A549 (cell line): Measurements from ENCODE around the gene RPL13.

ENCODE experiments used
- CTCF ChIP-seq: fragments of >200 bp; sonication (Bioruptor Twin); formaldehyde crosslinking; IDR thresholded peaks from 3 replicates; pipeline ENCODE4 v1.5.1; 2016
- EHMT2 ChIP-seq: fragments of 200-600 bp; sonication (generic); IDR thresholded peaks from 2 replicates; pipeline ENCODE4 v1.6.1; 2016; ENCODE audit warnings: antibody characterized with exemption, low read depth, mild to moderate bottlenecking, moderate library complexity
- JUN ChIP-seq, 2 experiments: fragments of >200 bp; sonication (Bioruptor Twin); formaldehyde crosslinking; IDR thresholded peaks; 2 replicates in 1 of 2; 3 replicates in 1 of 2; pipeline ENCODE4 v1.6.1; 2016 to 2017
- RNF2 ChIP-seq: fragments of 200-600 bp; sonication (generic); IDR thresholded peaks from 2 replicates; pipeline ENCODE4 v1.6.1; 2016; ENCODE audit warnings: low read depth, mild to moderate bottlenecking, antibody characterized with exemption, moderate library complexity, borderline replicate concordance

GRCh38 chr16:89596957-89597649 is 36.6 kb downstream of the RPL13 start:
- TF ChIP-seq RNF2 (no peak), CTCF (no peak), EHMT2 (no peak), JUN (IDR thresholded peaks at IDR 0.05) (no peak; a peak in 1 of 5 replicates)
